Duodenal mucosa (tissue), 2 donors: ENCODE data around the gene C14orf119.

Source experiments
- H3K27ac ChIP-seq: one replicate; pipeline ENCODE4 v1.7.0; 2013; ENCODE audit warnings: low read depth, low read length
- H3K27me3 ChIP-seq, 2 donors: one replicate each; pipeline ENCODE4 v1.7.0; 2013; ENCODE audit warnings: low read length in 2 of 2, control low read depth in 1 of 2; ENCODE audit not compliant: insufficient read depth in 2 of 2, control insufficient read depth in 1 of 2
- H3K36me3 ChIP-seq, 2 donors: one replicate each; pipeline ENCODE4 v1.7.0; 2013; ENCODE audit warnings: low read length in 2 of 2, control low read depth in 1 of 2; ENCODE audit not compliant: insufficient read depth in 2 of 2, control insufficient read depth in 1 of 2
- H3K4me1 ChIP-seq, 2 donors: one replicate each; pipeline ENCODE4 v1.7.0; 2013; ENCODE audit warnings: low read length in 2 of 2, control low read depth in 1 of 2; ENCODE audit not compliant: insufficient read depth in 2 of 2, control insufficient read depth in 1 of 2
- H3K4me3 ChIP-seq, 2 donors: one replicate each; pipeline ENCODE4 v1.7.0; 2013; ENCODE audit warnings: low read length in 2 of 2, low read depth in 1 of 2
- H3K9ac ChIP-seq, 2 donors: one replicate each; pipeline ENCODE4 v1.7.0; 2013; ENCODE audit warnings: low read length in 2 of 2, low read depth in 1 of 2
- H3K9me3 ChIP-seq, 2 donors: one replicate each; pipeline ENCODE4 v1.7.0; 2013; ENCODE audit warnings: low read length in 2 of 2, control low read depth in 1 of 2; ENCODE audit not compliant: control insufficient read depth in 1 of 2

The C14orf119 gene

DNA sequence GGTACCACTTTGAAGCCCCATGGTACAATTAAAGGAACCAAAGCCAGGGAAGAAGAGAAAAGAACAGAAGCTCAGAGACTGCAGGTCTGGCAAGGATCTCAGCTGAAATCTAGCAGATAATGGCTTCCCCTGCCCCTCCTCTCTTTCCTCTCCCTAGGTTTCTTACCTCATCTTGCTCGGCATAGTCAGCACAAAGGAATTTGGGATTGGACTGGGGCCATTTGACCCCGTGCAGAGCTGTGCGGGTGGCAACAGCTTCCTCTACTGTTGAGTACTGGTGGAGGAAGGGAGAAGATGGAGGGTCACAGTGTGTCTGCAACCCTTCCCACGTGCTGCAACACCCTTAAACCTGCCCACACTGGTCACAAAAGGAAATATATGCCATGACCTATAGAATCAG is 33.3 kb upstream of the C14orf119 start:
- no peak overlapping the region for H3K4me3 ChIP-seq
- H3K27ac ChIP-seq, result no peak overlapping the region
- H3K9ac ChIP-seq, result no peak overlapping the region
- H3K4me1 ChIP-seq, result peaks cover 4 to 5% of the 10 kb centered on the region in 2 donors
- H3K9me3 ChIP-seq, result no peaks in the 10 kb centered on the region
- H3K27me3 ChIP-seq, result no peaks in the 10 kb centered on the region
- peaks cover 51 to 76% of the 10 kb centered on the region in 2 donors for H3K36me3 ChIP-seq

GRCh38 chr14:23063601-23064000 is 31.7 kb upstream of the C14orf119 start:
- Histone ChIP-seq H3K4me1 (peaks cover 0 to 4% of the 10 kb centered on the region in 2 donors), H3K27ac (no peak overlapping the region), H3K9ac (no peak overlapping the region), H3K9me3 (no peaks in the 10 kb centered on the region), H3K4me3 (no peak overlapping the region), H3K27me3 (no peaks in the 10 kb centered on the region), H3K36me3 (peaks cover 63 to 91% of the 10 kb centered on the region in 2 donors)

- H3K9ac ChIP-seq, result no peak overlapping the region
- H3K9me3 ChIP-seq, result no peaks in the 10 kb centered on the region
- no peak overlapping the region for H3K27ac ChIP-seq
- H3K4me3 ChIP-seq, result no peak overlapping the region
- no peaks in the 10 kb centered on the region for H3K27me3 ChIP-seq
- peaks cover 9 to 22% of the 10 kb centered on the region in 2 donors for H3K4me1 ChIP-seq
- peaks cover 49 to 68% of the 10 kb centered on the region in 2 donors for H3K36me3 ChIP-seq
These were observed 28.9 kb upstream of the C14orf119 start for GRCh38 chr14:23066368-23066767.

DNA sequence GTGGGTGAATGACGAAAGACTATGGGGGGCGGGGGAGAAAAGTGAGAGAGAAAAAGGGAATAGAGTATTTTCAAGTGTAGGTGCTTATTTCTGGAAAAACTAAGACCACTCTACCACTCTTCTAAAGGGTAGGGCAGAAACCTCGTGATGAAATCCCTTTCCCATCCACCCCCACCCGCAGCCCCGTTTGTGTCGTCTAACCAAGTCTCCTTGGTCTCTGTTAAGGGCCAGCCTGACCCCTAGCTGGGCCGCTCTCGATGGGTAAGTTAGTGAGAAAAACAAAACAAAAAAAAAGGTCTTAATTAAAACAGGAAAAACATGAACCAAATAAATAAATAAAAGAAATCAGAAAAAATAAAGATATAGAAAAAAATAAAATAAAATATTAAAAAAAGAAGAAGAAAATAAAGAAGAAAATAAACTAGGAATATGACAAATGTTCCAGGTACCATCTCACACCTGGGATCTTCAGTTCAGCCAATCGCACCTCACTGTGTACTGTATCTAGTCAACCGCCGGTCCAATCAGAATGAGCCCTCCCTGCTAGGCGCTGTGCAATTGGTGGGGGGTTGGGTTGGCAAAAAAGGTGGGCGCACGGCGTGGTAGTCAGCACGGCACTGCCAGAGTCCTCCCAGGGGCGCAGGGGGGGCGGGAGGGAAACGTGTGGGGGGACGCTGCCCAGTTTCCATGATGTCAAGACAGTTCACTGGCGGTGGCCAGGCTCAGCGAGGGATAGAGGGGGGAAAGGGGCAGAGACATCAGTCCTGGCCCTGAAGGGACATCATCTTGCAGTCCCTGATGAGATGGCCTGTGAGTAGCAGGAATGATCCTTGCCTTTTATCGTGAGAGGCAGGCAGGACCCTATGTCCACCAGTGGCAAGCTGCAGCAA is 28.2 kb upstream of the C14orf119 start:
- H3K27ac ChIP-seq, result no peak overlapping the region
- H3K27me3 ChIP-seq, result no peaks in the 10 kb centered on the region
- H3K9ac ChIP-seq, result no peak overlapping the region
- peaks cover 46 to 69% of the 10 kb centered on the region in 2 donors for H3K36me3 ChIP-seq
- no peaks in the 10 kb centered on the region for H3K9me3 ChIP-seq
- H3K4me3 ChIP-seq, result no peak overlapping the region
- H3K4me1 ChIP-seq, result peaks cover 15 to 28% of the 10 kb centered on the region in 2 donors

GRCh38 chr14:23067847-23068788 is 27.2 kb upstream of the C14orf119 start:
- no peaks in the 10 kb centered on the region for H3K9me3 ChIP-seq
- H3K4me1 ChIP-seq, result peaks cover 25 to 38% of the 10 kb centered on the region in 2 donors
- no peak overlapping the region for H3K27ac ChIP-seq
- no peak overlapping the region for H3K4me3 ChIP-seq
- peaks cover 43 to 66% of the 10 kb centered on the region in 2 donors for H3K36me3 ChIP-seq
- no peaks in the 10 kb centered on the region for H3K27me3 ChIP-seq
- H3K9ac ChIP-seq, result no peak overlapping the region

DNA sequence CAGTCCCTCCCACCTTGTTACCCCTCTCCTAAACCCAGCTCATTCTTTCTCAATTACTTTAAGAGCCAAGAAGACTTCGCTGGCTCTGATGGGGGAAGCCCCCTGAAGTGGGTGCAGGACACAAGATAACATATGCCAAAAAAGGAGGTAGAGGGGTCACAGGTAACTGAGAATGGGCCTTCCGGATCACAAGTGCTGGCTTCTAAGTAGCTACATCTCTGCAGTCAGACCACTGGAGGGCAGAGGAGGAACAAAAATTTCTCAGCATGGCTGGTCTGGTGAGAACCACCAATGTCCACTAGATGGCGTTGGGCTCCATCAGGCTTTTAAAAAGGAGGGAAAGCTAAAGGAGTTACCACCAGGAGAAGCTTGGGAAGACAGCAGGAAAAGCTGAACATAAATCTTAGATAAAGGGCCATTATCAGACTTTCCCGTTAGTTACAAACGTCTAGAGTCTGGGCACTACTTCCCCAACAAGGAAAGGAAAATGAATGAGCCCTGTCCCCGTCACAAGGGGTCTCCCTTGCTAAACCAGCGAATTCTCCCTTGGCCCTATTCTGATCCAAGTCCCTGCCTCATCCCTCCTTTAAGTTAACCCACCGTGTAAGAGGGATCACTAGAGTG is 26.4 kb upstream of the C14orf119 start:
- peaks cover 35 to 59% of the 10 kb centered on the region in 2 donors for H3K36me3 ChIP-seq
- H3K9me3 ChIP-seq, result no peaks in the 10 kb centered on the region
- H3K4me1 ChIP-seq, result peaks cover 27 to 38% of the 10 kb centered on the region in 2 donors
- H3K4me3 ChIP-seq, result no peak overlapping the region
- no peak overlapping the region for H3K27ac ChIP-seq
- H3K27me3 ChIP-seq, result no peaks in the 10 kb centered on the region
- H3K9ac ChIP-seq, result peak overlapping the region in 1 of 2 donors; percentile 34

- H3K4me3 ChIP-seq, result no peak overlapping the region
- peak overlapping the region in 1 of 2 donors; percentile 34 for H3K9ac ChIP-seq
- H3K9me3 ChIP-seq, result no peaks in the 10 kb centered on the region
- no peaks in the 10 kb centered on the region for H3K27me3 ChIP-seq
- no peak overlapping the region for H3K27ac ChIP-seq
- peaks cover 32 to 56% of the 10 kb centered on the region in 2 donors for H3K36me3 ChIP-seq
- peaks cover 27 to 38% of the 10 kb centered on the region in 2 donors for H3K4me1 ChIP-seq
These were observed 25.9 kb upstream of the C14orf119 start for GRCh38 chr14:23069413-23069806.

DNA sequence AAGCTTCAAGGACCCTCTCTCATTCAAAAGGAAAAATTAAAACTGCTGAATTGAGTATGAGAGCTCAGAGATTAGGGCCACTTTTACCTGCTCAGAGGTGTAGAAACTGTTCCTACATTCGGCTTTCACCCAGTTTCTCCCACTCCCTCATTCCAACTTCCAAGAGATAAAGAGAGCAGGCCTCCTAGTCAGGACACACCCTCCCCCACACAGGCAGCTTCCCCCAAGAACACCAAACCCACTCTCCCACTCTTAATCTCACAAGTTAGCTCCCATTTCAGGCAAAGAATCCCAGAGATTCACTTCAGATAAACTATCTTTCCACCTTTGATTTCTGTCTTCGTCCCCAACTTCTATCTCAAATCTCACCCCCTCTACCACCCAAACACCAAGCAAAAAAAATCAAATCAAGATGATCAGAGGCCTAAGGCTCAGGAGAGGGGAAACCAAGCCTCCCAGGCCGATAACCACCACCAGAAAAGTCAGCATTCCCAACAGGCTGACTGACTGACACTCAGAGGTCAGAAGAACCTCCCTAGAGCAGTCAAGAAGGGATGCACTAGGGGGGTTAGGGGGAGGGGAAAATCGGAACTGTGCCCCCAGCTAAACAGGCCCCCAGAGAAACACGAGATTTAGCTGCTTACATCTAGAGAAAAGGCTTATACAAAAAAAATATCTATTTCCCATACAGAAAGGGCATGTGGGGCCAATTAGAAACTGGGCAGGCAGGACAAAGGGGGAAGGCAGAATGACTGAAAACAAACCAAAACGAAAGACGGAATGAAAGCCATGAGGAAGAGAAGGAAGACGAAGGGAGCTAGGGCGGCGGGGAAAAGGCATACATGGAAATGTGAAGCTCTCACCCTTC is 24.8 kb upstream of the C14orf119 start:
- no peaks in the 10 kb centered on the region for H3K27me3 ChIP-seq
- no peaks in the 10 kb centered on the region for H3K9me3 ChIP-seq
- H3K9ac ChIP-seq, result peak overlapping the region; percentile 85 to 88
- peaks cover 27 to 38% of the 10 kb centered on the region in 2 donors for H3K4me1 ChIP-seq
- H3K27ac ChIP-seq, result no peak overlapping the region
- H3K36me3 ChIP-seq, result peaks cover 39 to 55% of the 10 kb centered on the region in 2 donors
- H3K4me3 ChIP-seq, result peak overlapping the region; percentile 95

GRCh38 chr14:23071244-23071920 is 23.9 kb upstream of the C14orf119 start:
- H3K27me3 ChIP-seq, result no peaks in the 10 kb centered on the region
- peak overlapping the region; percentile 59 for H3K27ac ChIP-seq
- no peaks in the 10 kb centered on the region for H3K9me3 ChIP-seq
- H3K36me3 ChIP-seq, result peaks cover 37 to 55% of the 10 kb centered on the region in 2 donors
- H3K9ac ChIP-seq, result peak overlapping the region; percentile 85 to 88
- peak overlapping the region; percentile 95 for H3K4me3 ChIP-seq
- H3K4me1 ChIP-seq, result peaks cover 27 to 44% of the 10 kb centered on the region in 2 donors
